Activated CD8-positive, alpha-beta memory T cell treated with anti-CD3 and anti-CD28 coated beads, Interleukin-2, amount 50 U/mL, for 24 hours (primary cell): ENCODE data around the gene SLC43A2.
"Not testable (repeated sequence)": the region's sequence is repeated elsewhere in the genome, so short reads cannot be mapped to it uniquely, and the experiment has no call there.

Experiments used
- DNase-seq: peaks from one replicate; pipeline ENCODE4 v3.0.0-alpha.2; 2020; ENCODE audit errors: extremely low read depth

SLC43A2 gene

GRCh38 chr17:1590029-1590746, 38.4 kb downstream of the SLC43A2 start:
- DNase-seq, result no peak

DNA sequence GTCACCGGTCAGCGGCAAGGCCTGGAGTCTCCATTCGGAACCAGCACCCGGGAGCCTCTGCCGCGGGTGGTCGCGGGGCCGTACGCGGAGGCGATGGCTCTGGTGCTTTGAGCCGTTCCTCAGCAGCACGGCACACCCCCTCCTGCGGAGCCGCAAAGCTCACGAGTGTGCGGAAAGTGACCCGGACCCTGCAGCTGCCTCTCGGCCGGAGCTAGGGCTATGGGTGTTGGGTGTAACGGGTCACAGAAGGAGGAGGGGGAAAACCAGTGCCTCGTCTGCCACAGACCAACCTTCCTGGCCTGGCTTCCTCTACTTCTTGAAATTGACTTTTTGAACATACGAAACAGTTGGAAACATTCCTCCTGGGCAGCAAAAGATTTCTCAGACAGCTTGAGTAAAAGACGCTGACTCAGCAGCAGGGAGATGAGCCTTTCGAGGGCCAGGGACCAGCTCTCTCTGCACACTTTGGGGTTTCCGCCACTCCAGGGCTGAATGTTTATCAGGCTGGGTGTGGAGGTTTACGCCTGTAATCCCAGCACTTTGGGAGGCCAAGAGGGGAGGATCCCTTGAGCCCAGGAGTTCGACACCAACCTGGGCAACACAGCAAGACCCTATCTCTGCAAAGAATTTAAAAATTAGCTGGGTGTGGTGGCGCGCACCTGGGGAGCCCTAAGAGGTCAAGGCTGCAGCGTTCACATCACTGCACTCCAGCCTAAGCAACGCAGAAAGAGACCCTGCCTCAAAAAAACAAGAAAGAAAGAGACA, 39.6 kb downstream of the SLC43A2 start:
- no peak for DNase-seq

- DNase-seq, result no peak
These were observed 44.5 kb downstream of the SLC43A2 start for GRCh38 chr17:1584167-1584566.

- DNase-seq, result no peak
These were observed 45.1 kb downstream of the SLC43A2 start for GRCh38 chr17:1583556-1583955.

DNA sequence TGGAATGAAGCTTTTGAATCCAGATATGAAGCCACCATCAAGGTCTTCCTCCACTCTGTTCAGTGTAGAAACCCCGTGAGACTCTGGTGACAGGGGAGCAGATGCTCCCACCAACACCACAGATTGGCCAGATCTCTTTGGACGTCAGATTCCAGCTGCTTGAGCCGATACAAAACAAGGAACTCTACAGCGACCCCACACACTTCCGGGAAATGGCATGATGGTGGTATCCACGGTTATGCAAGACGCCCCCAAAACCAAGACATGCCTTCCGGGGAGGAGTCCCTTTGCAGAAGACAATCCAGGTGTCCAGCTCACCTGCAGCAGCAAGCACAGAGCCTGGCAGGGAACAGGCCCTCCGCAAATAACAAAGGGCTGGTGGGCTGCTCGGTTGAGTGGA, 46.3 kb downstream of the SLC43A2 start:
- DNase-seq, result no peak

DNA sequence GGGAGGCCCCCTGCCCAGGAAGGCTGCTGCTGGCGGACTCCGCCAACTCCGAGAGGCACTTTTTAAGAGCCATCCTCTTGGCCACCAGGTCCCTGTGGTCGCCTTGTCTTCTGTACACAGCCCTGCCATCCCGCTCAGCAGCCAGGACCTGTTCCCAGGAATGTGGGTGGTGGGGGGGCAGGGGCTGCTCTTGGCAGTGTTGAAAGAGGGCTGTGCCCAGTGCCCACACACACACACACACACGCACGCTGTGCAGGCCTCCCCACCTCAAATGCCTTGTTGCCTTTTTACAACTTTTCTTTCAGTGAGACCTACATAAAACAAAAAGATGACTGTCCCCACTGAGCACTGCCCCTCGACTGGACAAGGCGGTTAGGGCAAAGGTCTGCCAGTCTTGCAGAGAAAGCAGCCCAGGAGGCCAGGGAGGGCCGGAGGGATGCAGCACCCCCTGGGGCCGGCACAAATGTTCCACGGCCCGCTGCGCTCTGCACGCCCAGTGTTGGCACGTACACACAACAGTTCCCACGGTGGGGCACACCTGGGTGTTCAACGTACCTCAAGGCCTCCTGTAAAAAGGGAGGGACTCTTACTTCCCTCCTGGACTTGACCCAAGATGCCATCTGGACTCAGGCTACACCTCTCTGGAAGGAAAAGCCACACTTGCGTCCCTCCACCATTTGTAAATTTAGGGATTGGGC, 47.5 kb downstream of the SLC43A2 start:
- DNase-seq, result no peak

GRCh38 chr17:1578029-1578428, 50.6 kb downstream of the SLC43A2 start:
- DNase-seq, result no peak

DNA sequence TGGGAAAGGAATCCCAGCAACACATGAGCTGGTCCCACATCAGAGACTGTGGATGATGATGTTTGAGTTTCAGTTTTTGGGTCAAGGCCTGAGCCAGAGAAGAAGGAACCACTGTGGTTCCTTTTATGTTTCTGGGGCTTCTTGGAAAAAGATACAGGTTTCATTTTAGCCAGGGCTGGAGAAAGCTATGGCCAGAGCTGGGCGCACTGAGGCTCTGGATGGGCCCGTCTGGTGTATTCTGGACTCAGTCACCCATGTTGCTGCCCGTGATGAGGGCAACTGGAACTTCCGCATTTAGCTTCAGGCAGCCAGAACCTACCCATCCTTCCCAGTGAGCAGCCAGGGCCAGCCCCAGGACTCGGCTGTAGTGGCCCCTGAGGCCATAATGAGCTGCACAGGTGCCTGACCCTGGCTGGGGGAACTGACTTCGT, 51.0 kb downstream of the SLC43A2 start:
- no peak for DNase-seq

DNA sequence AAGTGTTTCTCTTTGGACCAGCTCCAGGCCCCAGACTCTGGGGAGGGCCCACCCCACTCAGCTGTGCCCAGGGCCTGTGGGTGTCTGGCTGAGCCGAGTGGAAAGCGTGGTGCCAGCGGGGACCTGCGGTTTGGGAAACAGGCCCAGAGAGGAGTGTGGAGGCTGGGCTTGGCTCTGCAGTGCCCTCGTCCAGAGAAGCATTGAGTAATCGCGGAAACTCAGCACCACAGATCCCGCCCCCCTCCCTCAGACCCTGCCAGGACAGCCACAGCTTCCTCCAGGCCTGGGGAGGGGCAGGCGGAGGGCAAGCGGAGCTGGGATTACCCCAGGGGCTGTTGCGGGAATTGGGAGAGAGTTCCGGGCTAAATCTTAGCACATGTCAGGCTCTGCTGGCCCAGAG, 51.5 kb downstream of the SLC43A2 start:
- DNase-seq, result no peak

GRCh38 chr17:1576500-1576899, 52.1 kb downstream of the SLC43A2 start:
- no peak for DNase-seq

GRCh38 chr17:1574697-1575471, 53.8 kb downstream of the SLC43A2 start:
- DNase-seq, result no peak

GRCh38 chr17:1573932-1574696, 54.5 kb downstream of the SLC43A2 start:
- no peak for DNase-seq

- not testable (repeated sequence) for DNase-seq
These were observed 56.0 kb downstream of the SLC43A2 start for GRCh38 chr17:1572646-1573045.

DNA sequence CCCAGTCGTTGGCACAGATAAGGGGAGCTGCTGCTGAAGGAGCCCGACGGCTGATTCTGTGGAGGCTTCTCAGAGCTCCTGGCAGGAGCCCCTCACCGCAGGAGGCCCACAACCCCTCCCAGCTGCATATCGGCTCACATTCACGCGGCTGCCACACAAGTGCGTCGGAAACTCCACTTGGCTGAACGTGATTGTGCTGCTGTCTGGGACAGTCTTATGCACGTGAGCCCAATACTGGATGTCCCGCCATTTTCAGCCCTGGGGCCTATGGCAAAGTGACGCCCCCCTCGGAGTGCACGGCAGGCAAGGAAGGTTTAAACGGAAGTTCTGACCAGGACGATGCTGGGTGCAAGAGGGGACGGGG, 57.3 kb downstream of the SLC43A2 start:
- DNase-seq, result no peak

DNA sequence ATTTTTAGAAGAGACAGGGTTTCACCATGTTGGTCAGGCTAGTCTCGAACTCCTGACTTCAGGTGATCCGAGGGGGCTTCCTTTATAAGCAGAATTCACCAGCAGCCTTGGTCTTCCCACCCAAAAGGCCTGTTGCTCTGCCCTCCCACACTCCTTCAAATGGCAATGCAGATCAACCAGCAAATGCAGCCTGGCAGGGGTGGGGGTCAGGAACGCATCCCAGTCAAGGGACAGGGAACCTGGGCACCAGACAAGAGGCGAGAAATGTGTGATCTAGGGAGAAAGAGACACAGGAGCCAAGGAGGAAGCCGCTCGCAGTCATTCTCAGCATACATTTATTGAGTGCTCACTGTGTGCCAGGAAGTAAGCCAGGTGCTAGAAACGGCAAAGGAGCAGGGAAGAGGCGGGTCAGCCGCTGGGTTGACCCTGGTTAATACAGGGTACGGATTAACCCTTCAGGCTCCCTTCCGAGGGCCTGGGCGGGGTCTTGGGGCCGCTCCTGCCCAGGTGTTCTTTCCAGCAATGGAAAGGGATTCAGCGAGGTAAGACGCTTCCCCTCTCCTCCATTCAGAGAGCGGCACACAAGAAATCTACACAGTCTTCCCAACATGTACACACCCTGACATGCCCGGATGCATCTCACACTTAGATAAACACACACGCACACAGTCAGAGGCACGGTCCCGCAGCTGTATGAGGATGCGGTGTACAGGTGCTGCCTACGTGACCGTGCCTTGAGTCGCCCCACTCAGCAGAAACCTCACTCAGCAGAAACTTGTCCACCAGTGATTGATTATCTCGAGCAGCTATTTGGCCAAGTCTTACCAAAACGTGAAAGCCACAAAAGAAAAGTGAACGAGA, 59.5 kb downstream of the SLC43A2 start:
- no peak for DNase-seq

DNA sequence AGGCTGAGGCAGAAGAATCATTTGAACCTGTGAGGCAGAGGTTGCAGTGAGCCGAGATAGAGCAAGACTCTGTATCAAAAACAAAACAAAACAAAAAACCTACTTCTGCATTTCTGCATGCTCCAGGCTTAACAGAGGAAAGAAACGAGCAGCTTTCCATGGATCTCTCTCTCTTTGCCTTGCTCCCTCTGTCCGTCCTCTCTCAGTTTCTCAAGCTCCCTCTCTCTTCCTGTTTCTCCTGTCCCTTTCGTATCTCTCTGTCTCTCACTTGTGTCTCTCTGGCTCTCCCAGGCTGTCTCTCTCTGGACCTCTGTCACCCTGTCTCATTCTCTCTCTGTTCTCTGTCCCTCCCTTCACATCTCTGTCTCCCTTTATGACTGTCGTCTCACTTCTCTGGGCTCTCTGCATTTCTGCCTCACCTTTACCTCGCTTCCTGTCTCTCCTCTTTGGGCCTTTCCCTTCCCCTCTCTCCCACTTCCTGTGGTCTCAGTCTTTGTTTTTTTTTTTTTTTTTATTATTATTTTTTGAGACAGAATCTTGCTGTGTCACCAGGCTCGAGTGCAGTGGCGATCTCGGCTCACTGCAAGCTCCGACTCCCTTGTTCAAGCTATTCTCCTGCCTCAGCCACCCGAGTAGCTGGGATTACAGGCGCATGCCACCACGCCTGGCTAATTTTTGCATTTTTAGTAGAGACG, 62.0 kb downstream of the SLC43A2 start:
- no peak for DNase-seq

- no peak for DNase-seq
These were observed 62.8 kb downstream of the SLC43A2 start for GRCh38 chr17:1565877-1566276.

DNA sequence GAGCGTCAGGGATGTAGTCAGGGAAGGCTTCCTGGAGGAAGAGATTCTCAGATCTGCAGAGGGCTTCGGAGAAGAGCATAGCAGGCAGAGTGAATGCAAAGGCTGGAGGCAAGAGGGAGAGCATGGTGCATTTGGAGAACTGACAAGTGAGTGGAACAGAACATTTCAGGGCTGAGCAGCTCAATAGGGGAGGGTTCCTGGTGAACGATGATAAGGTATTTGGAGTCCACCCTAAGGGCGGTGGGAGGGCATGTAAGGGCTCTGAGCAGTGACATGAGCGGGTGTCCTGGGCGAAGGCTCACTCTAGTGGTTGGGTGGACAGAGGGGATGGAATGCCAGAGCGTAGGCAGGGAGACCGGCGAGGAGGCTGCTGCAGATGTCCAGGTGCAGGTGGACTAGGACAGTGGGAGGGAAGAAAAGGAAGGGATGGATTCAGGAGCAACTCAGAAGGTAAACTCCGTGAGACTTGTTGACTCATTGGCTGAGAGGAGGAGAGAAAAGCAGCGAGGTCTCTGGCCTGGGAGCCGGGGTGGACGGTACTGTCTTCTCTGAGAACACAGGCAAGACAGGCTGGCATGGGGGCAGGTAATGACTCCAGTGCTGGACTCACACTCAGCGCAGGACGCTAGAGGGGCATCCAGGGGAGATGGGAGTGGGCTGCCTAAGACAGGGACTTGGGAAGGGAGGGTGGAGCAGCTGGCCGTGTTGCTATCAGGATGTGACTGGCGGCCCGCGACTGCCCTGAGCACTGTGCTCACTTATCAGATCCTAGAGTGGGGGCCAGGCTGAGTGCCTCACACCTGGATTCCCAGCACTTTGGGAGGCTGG, 64.6 kb downstream of the SLC43A2 start:
- no peak for DNase-seq

GRCh38 chr17:1563471-1563785, 65.2 kb downstream of the SLC43A2 start:
- DNase-seq, result not testable (repeated sequence)
